GM15510 (cell line): Measurements from ENCODE around the gene CRYM.

ENCODE experiments used
- POLR2A ChIP-seq: IDR thresholded peaks from 3 replicates; pipeline ENCODE4 v1.6.1; 2011; ENCODE audit warnings: borderline replicate concordance; ENCODE audit not compliant: insufficient read length; ENCODE audit errors: extremely low read depth

CRYM gene

DNA sequence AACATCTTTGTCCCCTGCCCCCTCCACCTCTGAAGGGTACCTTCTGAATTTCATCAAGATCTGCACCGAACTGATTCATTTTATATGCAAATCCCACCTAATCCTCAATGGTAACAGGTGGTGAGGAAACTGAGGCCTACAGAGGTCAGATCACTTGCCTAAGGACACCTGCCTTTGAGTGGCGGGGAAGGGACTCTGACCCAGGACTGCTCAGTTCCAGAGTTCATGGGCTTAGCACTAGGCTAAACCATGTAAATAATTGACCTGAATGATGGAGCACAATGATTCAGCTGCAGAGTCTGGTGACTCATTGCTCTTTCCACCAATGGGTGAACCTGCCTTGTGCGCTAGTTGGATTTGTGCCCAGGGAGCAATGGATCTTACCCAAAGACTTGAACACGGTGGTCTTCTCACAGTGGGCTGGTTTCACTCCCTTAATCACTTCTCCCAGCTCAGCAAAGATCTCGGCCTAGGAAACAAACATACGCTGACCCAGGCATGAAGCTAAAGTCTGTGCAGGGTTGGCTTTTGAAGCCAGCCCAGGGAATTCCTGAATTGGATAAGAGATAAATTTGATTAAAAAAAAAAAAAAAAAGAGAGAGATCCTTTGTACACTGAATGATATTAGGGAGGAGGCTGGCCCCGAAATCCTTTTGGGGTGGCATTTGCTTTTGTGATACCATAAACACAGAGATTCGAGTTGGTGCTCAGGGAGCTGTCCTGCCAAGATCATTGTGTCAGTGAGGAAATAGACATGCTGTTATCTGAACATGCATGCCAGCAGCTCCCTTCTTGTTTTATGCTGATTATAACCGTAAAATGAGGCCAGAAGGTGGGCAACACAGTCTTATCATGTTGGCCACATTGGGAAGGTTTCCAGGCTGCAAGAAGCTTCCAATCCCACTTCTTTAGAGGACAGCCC is 17.0 kb downstream of the CRYM start:
- no peak for TF ChIP-seq POLR2A

DNA sequence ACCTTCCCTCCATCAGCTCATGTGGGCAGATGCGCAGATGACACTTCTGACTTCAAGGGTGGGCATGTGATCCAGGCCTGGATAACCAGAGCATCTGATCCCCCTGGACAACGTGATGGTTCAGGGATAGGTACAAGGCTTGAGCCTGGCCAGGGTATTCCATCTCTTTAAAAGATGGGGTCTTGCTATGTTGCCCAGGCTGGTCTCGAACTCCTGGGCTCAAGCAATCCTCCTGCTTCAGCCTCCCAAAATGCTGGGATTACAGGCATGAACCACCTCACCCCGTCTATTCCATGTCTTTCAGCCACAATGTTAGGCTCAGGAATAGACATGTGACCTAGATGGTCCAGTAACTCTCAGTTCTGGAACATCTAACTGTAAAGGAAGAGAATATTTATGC is 20.8 kb downstream of the CRYM start:
- TF ChIP-seq POLR2A = no peak

DNA sequence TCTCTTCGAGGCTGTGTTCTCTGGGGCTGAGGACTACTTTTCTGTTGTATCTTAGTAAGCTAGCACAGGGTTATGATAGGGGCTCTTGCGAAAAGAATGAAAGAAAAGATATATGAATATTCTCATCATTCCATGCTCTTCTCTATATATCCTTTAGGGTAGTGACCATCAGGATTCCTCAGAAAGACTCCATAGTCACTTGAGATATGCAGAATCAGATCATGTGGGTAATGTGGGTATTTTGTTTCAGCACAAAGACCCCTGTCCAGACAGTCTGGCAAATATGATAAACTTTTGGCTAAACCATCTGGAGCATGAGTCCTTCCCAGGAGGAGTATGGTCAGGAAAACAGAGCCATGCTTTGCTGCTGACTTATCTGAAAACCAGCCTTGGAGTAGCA is 21.5 kb downstream of the CRYM start:
- TF ChIP-seq POLR2A = no peak

DNA sequence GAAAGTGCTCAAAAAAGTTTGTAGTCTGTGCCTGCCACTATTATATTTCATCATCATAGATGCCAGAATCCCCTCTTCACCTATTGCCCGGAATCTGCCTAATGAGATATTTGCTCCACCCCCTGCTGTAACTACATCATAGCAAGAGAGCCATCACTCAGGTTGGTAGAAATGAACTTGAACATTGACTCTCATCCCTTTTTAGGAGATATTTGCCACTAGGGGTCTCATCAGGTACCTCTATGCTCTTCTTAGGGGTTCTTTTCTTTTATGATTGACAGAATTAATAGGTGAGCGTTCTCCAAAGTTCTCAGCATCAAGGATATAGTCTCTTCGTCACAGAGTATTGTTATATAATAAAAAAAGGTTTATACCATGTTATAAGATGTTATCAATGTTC is 24.6 kb downstream of the CRYM start:
- no peak for TF ChIP-seq POLR2A

DNA sequence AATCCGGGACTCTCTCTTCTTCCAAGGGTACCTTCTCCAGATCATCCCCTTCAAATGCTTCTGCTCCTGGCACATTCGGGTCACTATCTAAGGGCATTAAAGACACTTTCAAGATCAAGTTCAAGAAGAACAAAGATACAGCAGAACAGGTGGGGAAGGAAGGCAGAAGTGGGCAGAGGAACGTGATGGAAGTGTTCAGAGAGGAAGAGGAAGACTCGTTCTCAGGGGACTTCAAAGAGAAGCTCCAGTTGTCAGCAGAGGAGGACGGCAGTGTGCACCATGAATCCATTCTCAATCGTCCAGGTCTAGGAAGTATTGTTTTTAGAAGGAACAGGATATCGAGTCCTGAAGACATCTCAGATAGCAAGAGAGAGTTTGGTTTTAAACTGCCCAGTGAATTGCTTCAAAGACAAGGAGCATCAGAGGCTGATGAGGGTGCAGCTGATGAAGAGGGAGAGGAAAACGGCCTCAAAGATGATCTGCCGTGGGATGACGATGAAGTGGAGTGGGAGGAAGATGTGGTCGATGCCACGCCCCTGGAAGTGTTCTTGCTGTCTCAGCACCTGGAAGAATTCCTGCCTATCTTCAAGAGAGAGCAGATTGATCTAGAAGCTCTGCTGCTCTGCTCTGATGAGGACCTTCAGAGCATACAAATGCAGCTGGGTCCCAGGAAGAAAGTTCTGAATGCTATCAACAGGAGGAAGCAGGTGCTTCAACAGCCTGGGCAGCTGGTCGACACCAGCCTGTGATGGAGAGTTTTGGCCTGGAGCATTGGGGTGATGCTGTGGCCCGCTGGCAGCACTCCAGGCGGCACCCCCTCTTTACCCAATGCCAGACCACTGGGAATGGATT is 27.8 kb downstream of the CRYM start:
- TF ChIP-seq POLR2A = no peak

DNA sequence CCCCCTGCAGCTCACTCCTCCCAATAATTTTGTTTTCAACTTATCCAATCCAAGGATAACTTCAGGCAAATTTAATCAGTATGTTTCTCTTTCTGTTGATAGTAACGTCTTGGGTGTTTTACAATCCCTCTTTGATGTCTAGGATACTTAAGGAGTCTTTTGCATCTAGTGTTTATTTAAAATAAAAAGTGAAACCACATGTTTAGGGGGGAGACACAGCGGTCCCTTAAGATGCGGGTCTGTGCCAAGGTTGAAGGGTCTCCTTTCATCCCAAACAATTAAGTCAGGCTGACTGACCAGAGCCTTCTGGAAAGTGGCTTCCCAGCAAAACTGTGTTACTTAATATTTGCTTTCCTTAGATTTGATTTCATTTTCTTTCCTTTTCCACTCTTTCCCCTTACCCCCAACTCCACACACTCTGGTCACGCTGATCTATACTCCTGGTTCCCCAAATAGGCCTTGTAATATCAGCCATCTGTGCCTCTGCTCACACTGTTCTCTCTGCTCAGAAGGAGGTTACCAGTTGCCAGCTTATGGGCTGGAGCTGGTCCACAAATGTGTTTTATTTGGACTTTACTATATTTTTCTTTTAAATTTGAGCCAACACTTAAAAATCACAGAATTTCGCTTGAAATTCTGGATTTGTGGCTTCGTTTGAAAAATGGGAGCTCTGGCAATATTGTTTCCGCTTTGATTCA is 33.4 kb downstream of the CRYM start:
- TF ChIP-seq POLR2A = no peak

DNA sequence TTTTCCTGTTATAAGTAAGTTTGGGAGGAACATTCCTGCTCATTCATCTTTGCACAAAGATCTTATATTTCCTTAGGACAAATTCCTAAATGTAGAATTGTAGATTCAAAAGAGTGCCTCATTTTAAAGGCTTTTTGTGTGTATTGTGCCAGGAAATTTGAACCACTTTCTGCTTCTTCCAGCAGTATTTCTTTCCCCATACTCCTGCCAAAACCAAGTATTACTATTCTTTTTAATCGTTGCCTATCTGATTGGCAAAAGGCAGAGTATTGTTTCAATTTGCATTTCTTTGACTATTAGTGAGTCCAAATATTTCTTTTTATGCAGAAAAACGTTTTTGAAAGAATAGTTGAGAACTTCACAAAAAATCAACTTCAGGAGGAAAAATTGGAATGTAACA is 35.3 kb downstream of the CRYM start:
- TF ChIP-seq POLR2A = no peak

DNA sequence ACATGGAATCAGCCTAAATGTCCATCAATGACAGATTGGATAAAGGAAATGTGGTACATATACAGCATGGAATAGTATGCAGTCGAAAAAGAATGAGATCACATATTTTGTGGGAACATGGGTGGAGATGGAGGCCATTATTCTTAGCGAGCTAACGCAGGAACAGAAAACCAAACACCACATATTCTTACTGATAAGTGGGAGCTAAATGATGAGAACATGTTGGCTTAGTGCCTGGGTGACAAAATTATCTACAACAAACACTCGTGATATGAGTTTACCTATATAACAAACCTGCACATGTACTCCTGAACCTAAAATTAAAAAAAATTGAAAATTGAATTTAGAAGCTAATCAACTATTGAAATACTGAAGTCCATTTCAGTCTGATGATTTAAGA is 38.4 kb downstream of the CRYM start:
- TF ChIP-seq POLR2A = no peak

DNA sequence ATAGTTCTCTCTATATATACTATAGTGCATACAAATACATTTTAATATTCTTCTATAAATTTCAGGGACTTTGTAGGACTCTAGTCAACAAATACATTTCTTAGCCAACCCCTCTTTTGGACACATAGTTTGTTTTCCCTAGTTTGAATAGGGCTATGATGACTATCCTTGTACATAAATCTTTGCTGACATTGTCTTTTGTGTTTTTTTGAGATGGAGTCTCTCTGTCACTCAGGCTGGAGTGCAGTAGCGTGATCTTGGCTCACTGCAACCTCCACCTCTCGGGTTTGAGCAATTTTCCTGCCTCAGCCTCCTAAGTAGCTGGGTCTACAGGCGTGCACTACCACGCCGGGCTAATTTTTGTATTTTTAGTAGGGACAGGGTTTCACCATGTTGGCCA is 41.3 kb downstream of the CRYM start:
- no peak for TF ChIP-seq POLR2A

DNA sequence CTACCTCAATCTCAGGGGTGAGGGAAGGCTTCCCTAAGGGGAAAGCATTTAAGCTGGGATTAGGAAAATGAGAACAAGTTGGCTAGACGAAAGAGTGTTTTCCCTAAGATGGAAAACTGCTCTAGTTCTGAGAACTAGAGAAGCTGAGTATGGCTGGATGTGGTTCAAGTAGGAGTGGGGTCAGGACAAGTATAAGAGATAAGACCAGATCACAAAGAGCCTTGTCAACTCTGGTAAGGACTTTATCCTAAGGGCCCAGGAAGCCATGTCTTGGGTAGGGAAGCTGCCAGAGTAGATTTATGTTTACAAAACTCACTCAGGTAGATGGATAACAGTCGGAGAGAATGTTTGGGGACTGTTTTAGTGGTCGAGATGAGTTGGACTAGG is 42.9 kb downstream of the CRYM start:
- TF ChIP-seq POLR2A = no peak

DNA sequence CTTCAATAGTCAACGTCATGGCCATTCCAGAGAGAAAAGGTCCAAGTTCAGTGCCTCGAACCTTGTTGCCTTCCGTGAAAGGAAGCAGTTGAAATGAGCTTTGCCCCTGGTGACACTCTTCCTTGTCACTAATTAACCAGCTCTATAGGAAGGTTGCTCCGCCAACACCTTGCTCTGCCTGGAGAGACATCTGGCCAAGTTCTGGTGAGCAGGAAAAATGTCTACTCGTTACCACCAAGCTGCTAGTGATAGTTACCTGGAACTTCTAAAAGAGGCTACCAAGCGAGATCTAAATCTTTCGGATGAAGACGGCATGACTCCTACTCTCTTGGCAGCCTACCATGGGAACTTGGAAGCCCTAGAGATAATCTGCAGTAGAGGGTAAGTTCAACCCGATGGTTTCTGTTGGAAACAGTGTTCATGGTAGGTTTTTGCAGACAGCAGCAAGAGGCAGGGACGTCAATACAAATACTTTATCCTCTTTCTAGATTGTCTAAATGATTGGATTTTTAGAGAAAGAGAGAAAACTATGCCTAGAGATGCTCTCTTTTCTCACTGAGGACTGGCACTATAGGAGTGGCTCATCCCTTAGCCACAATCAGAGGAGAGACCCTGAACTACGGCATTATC is 44.5 kb downstream of the CRYM start, which contains the start of gene ANKS4B:
TSS of gene ANKS4B (plus strand) at position 179 of the 630 bp plus-strand sequence. CDS start at position 218, 39 bp downstream.
- no peak for TF ChIP-seq POLR2A

DNA sequence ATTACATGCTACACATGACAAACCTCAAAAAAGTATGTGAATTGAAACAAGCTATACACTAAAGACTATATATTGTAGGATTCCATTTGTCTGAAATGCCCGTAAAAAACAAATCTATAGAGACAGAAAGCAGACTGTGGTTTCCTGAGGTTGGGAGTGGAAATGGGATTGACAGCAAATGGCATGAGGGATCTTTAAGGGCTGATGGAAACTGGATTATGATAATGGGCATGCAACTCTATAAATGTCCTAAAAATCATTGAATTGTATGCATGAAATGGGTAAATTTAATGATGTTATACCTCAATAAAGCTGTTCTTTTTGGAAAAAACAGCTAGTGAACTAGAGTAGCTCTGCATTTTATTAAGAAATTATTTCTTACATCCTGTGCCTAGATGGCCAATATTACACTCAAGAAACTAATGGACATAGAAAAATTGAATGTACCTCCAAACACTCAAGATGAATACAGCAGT is 45.0 kb downstream of the CRYM start:
- no peak for TF ChIP-seq POLR2A

DNA sequence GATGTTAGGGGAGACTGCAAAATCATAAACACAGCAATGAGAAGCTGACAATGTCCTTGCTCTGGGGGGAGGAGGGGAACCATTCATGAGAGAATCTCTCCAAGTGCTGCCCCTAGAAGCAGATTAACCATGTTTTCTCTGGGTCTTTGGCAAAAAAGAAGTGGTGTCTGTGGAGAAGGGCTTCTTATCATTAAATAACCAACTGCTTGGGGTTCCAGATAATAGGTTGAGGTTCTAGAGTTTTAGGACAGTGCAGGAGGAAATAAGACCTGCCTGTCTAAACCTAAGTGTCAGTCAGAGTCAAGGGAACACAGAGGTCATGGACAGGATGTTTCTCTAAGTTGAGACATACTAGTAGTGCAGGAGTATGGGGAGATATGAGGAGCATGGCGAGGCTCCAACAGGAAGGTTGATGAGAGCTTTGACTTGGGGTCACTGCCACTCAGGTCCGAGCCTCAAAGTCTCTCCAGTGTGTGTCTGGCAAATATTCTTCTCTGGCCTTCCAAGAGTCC is 49.7 kb downstream of the CRYM start:
- no peak for TF ChIP-seq POLR2A

DNA sequence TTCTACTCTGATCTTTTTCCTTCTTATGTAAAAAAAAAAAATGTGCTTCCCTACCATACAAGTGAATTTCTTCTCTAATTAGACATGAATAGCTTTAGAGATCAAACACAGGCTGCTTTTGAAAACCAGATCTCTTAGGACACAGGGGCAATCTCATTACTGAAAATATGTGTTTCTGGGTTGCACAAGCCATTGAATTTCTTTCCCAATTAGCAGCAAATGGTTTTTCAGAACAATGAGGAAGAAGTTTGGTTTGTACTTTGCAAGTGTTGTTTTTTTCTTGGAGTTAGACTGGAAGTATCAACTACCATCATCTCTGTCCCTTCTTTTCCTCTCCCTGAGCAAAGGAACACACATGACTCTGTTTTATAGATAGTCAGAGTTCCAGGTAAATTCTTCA is 50.2 kb downstream of the CRYM start:
- no peak for TF ChIP-seq POLR2A
